Stomach smooth muscle (tissue), 2 donors: ENCODE data around the gene RPL18.
"Not testable (repeated sequence)": the region's sequence is repeated elsewhere in the genome, so short reads cannot be mapped to it uniquely, and the experiment has no call there.

Experiments
- H3K27ac ChIP-seq: one replicate; pipeline ENCODE4 v1.7.0; 2013; ENCODE audit warnings: mild to moderate bottlenecking, low read length, inconsistent platforms
- H3K27me3 ChIP-seq, 2 donors: one replicate each; pipeline ENCODE4 v1.7.0; 2013; ENCODE audit warnings: low read length in 2 of 2; ENCODE audit not compliant: insufficient read depth in 2 of 2, control insufficient read depth in 1 of 2
- H3K36me3 ChIP-seq, 2 donors: one replicate each; pipeline ENCODE4 v1.7.0; 2013; ENCODE audit warnings: low read length in 2 of 2; ENCODE audit not compliant: control insufficient read depth in 2 of 2, insufficient read depth in 2 of 2
- H3K4me1 ChIP-seq: one replicate; pipeline ENCODE4 v1.7.0; 2013; ENCODE audit warnings: low read length; ENCODE audit not compliant: control insufficient read depth, insufficient read depth
- H3K4me3 ChIP-seq, 2 donors: one replicate each; pipeline ENCODE4 v1.7.0; 2013; ENCODE audit warnings: low read length in 2 of 2
- H3K9ac ChIP-seq, 2 donors: one replicate each; pipeline ENCODE4 v1.7.0; 2013; ENCODE audit warnings: low read length in 2 of 2, mild to moderate bottlenecking in 1 of 2
- H3K9me3 ChIP-seq, 2 donors: one replicate each; pipeline ENCODE4 v1.7.0; 2013; ENCODE audit warnings: low read length in 2 of 2; ENCODE audit not compliant: control insufficient read depth in 2 of 2
- donor health status: healthy.
- donor health status: Pancreatic carcinoma.

Gene RPL18

GRCh38 chr19:48596679-48597465 lies 22.1 kb downstream of the RPL18 start:
- no peaks in the 10 kb centered on the region for H3K36me3 ChIP-seq
- no peak overlapping the region for H3K9ac ChIP-seq
- no peak overlapping the region for H3K4me3 ChIP-seq
- H3K27ac ChIP-seq: no peak overlapping the region
- H3K4me1 ChIP-seq: no peaks in the 10 kb centered on the region
- peaks cover 0 to 2% of the 10 kb centered on the region in 2 donors for H3K27me3 ChIP-seq
- no peaks in the 10 kb centered on the region for H3K9me3 ChIP-seq

- H3K4me3 ChIP-seq: no peak overlapping the region
- H3K4me1 ChIP-seq: no peaks in the 10 kb centered on the region
- peaks cover 0 to 2% of the 10 kb centered on the region in 2 donors for H3K27me3 ChIP-seq
- no peak overlapping the region for H3K9ac ChIP-seq
- H3K27ac ChIP-seq: no peak overlapping the region
- H3K9me3 ChIP-seq: no peaks in the 10 kb centered on the region
- H3K36me3 ChIP-seq: no peaks in the 10 kb centered on the region
Observed at GRCh38 chr19:48596237-48596636, 22.7 kb downstream of the RPL18 start.

GRCh38 chr19:48595833-48596232 lies 23.1 kb downstream of the RPL18 start:
- H3K27me3 ChIP-seq: peaks cover 0 to under 1% of the 10 kb centered on the region in 2 donors
- no peak overlapping the region for H3K9ac ChIP-seq
- H3K36me3 ChIP-seq: no peaks in the 10 kb centered on the region
- no peaks in the 10 kb centered on the region for H3K9me3 ChIP-seq
- H3K4me3 ChIP-seq: no peak overlapping the region
- no peaks in the 10 kb centered on the region for H3K4me1 ChIP-seq
- H3K27ac ChIP-seq: no peak overlapping the region

DNA sequence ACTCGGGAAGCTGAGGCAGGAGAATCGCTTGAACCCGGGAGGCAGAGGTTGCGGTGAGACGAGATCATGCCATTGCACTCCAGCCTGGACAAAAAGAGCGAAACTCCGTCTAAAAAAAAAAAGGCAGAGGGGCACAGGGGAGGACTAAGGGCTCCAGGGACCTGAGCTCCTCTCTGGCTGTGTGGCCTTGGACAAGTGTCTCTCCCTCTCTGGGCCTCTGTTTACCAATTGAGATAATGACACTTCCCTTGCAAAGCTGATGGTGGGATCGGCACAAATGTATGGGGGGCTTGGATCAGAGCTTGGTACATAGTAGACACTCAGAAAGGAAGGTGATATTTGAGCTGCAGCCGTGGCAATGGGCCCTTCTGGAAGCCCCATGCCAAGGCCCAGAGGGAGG lies 23.8 kb downstream of the RPL18 start:
- no peak overlapping the region for H3K9ac ChIP-seq
- no peaks in the 10 kb centered on the region for H3K36me3 ChIP-seq
- H3K9me3 ChIP-seq: no peaks in the 10 kb centered on the region
- no peaks in the 10 kb centered on the region for H3K27me3 ChIP-seq
- H3K4me1 ChIP-seq: no peaks in the 10 kb centered on the region
- no peak overlapping the region for H3K27ac ChIP-seq
- H3K4me3 ChIP-seq: no peak overlapping the region

- Histone ChIP-seq H3K36me3 (no peaks in the 10 kb centered on the region), H3K9ac (no peak overlapping the region), H3K9me3 (no peaks in the 10 kb centered on the region), H3K27me3 (peaks cover 0 to 4% of the 10 kb centered on the region in 2 donors), H3K4me3 (no peak overlapping the region), H3K4me1 (peaks cover 8% of the 10 kb centered on the region), H3K27ac (no peak overlapping the region)
Observed at GRCh38 chr19:48591021-48591420, 28.0 kb downstream of the RPL18 start.

DNA sequence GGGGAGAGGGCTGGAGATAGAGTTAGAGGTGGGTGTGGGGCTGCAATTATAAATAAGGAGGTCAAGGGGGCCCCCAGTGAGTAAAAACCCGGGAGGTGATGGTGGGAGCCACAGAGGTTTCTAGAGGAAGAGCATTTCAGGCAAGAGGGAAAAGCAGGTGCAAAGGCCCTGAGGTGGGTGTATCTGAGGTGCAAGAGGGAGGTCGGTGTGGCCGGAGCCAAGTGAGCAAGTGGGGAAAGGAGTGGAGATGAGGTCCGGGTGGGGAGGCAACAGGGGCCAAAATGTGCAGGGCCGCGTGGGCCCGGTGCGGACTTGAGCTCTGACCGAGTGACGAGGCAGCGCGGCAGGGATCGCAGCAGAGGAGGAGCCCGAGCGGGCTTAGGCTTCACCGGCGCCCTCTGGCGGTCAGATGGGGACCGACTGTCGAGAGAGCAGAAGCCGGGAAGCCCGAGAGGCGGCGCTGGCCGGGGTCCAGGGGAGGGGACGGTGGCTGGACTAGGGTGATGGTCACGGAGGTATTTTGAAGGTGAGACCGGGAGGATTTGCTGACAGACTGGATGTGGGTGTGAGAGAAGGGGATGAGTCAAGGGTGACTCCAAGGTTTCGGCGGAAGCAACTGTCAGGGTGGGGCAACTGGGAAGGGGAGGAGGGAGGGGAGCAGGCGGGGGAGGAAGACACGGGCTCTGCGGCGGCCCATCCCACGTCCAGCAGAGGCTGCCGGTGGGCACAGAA lies 30.1 kb downstream of the RPL18 start:
- Histone ChIP-seq H3K27me3 (peaks cover 0 to 4% of the 10 kb centered on the region in 2 donors), H3K9ac (peak overlapping the region in 1 of 2 donors; percentile 33), H3K4me3 (peak overlapping the region; percentile 55 to 74), H3K9me3 (no peaks in the 10 kb centered on the region), H3K36me3 (no peaks in the 10 kb centered on the region), H3K27ac (no peak overlapping the region), H3K4me1 (peaks cover 11% of the 10 kb centered on the region)

DNA sequence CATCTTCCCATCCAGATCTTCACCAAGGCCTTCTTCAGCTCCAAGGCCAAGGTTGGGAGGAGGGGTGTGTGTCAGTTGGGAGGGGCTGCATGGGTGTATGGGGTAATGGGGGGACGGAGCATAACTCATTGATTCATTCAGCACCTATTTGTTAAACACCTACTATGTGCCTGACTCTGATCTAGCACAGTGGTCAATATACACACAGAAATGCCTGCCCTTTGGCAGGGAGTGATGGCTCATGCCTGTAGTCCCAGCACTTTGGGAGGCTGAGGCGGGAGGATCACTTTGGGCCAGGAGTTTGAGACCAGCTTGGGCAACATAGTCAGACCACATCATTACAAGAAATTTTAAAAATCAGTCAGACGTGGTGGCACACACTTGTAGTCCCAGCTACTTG lies 31.6 kb downstream of the RPL18 start:
- no peak overlapping the region for H3K9ac ChIP-seq
- no peak overlapping the region for H3K4me3 ChIP-seq
- no peak overlapping the region for H3K27ac ChIP-seq
- no peaks in the 10 kb centered on the region for H3K36me3 ChIP-seq
- H3K4me1 ChIP-seq: peaks cover 11% of the 10 kb centered on the region
- H3K9me3 ChIP-seq: no peaks in the 10 kb centered on the region
- H3K27me3 ChIP-seq: peaks cover 0 to 4% of the 10 kb centered on the region in 2 donors

- no peak overlapping the region for H3K27ac ChIP-seq
- peaks cover 0 to 4% of the 10 kb centered on the region in 2 donors for H3K27me3 ChIP-seq
- H3K4me3 ChIP-seq: no peak overlapping the region
- no peaks in the 10 kb centered on the region for H3K36me3 ChIP-seq
- no peaks in the 10 kb centered on the region for H3K9me3 ChIP-seq
- H3K4me1 ChIP-seq: peaks cover 4% of the 10 kb centered on the region
- no peak overlapping the region for H3K9ac ChIP-seq
Observed at GRCh38 chr19:48582168-48582567, 36.8 kb downstream of the RPL18 start.

DNA sequence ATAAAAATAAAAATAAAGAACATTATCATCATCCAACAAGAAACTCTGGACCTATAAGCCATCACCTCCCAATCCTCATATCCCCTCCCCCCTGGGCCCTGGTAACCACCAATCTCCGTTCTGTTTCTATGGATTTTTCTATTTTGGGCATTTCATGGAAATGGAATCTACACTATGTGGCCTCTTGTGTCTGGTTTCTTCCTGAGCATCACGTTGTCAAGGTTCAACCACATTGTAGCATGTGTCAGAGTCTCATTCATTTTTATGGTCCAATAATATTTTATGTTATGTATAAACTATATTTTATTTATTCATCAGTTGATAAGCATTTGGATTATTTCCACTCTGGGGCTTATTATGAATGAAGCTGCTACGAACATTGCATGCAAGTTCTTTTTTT lies 40.1 kb downstream of the RPL18 start:
- Histone ChIP-seq H3K4me1 (peaks cover 5% of the 10 kb centered on the region), H3K27ac (no peak overlapping the region), H3K27me3 (no peaks in the 10 kb centered on the region), H3K9ac (no peak overlapping the region), H3K36me3 (no peaks in the 10 kb centered on the region), H3K9me3 (no peaks in the 10 kb centered on the region), H3K4me3 (no peak overlapping the region)

GRCh38 chr19:48577908-48578307 lies 41.1 kb downstream of the RPL18 start:
- not testable (repeated sequence) for H3K27ac ChIP-seq, H3K36me3 ChIP-seq, H3K9ac ChIP-seq, H3K4me3 ChIP-seq, H3K9me3 ChIP-seq, H3K27me3 ChIP-seq, H3K4me1 ChIP-seq
